KBM-7 (cell line): ENCODE results near the gene ADCYAP1.

Experiments used
- DNase-seq: peaks from one replicate; pipeline ENCODE4 v3.0.0-alpha.2; 2015
- in situ Hi-C: fragments of 300-500 bp; cut with MboI; formaldehyde crosslinking; loops from 2 replicates; pipeline ENCODE4 v1.14.3; 2020; ENCODE audit warnings: low sequenced_read_pairs, low pct_unique_long_range_greater_than_20kb, mixed read lengths

Gene ADCYAP1

DNA sequence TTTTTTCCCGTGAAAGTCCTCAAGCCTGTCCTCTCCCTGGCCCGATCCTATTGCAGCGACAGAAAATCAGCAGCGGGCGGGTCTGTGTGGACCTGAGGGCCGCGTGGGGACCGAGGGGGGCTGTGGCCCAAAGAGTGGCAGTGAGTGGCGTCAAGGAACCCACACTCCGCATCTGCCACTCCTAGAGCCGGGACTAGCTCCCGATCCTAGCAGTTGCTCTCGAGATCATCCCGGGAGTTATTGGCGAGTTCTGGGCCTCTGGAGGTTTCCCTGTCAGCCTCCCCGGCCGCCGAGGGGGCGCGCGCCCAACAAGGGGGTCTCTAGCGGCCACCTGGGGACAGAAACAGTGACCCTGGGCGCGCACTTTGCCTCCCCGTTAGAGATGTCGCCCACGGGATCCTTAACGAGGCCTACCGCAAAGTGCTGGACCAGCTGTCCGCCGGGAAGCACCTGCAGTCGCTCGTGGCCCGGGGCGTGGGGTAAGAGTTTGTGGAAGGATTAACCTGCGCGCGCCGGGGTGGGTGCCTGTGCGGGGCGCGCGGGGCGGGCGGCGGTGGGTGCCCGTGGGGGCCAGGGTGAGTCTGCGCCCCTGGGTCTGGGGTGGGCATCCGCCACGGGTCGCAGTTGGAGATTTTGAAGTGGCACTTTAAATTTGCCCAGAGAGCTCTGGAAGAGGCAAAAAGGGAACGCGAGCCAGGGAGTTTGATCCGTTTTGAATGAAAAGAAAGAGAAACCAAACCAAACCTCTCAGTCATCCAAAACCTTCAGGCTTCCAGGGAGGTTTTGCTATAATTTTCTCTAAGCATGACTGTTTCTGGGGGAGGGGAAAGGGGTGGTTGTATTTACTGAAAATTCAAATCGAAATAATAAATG, 3.5 kb downstream of the ADCYAP1 start:
- in situ Hi-C loops, result no loop called here
- DNase-seq, result no peak

GRCh38 chr18:908758-909724, 4.4 kb downstream of the ADCYAP1 start:
- in situ Hi-C loops, result no loop called here
- DNase-seq, result no peak

- DNase-seq, result no peak
- in situ Hi-C loops, result no loop called here
Measured at GRCh38 chr18:910247-910646, 5.6 kb downstream of the ADCYAP1 start.

GRCh38 chr18:911025-911424, 6.4 kb downstream of the ADCYAP1 start:
- DNase-seq, result no peak
- in situ Hi-C loops, result no loop called here

- in situ Hi-C loops, result no loop called here
- no peak for DNase-seq
Measured at GRCh38 chr18:911486-911885, 6.8 kb downstream of the ADCYAP1 start.

- DNase-seq, result no peak
- in situ Hi-C loops, result no loop called here
Measured at GRCh38 chr18:916562-916961, 11.9 kb downstream of the ADCYAP1 start.

DNA sequence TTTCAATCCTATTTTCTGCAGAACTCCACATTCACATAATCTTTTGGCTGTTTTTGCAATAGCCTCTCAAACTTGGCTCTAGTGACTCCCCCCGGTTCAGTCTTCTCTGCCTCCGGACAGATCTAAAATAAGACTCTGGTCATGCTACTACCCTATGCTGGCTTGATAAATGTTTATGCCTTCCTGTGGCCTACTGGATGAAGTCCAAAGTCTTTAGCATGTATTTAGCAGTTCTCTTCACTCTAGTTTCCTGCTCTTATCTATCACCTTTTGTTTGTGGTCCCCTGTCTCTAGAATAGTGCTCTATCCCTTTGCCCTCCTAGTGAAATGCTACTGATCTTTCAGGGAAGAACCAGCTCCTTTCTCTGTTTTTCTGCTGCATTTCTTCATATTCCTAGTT, 14.4 kb downstream of the ADCYAP1 start:
- in situ Hi-C loops, result no loop called here
- DNase-seq, result no peak

GRCh38 chr18:923144-923866, 18.6 kb downstream of the ADCYAP1 start:
- in situ Hi-C loops, result no loop called here
- no peak for DNase-seq

- in situ Hi-C loops, result no loop called here
Measured at GRCh38 chr18:924987-925386, 20.3 kb downstream of the ADCYAP1 start.

DNA sequence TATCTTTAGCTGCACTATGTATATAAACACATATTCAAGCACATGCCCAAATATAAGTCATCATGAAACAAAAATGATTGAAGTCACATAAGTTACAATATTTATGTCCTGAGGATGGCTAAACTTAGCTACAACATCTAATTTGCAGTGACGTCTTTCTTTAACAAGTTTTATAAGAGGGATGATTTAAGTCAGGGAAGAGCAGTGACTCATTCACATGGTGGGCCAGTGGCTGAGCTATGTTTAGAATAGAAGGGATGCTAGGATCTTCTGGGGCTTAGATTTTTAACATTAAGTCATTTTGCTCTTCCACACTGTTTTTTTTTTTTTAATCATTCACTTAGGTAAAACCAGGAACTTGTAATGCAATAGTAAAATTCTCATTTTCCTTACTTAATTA, 22.3 kb downstream of the ADCYAP1 start:
- DNase-seq, result no peak
- in situ Hi-C loops, result no loop called here

More at GRCh38 chr18:924987-925386, 20.3 kb downstream of the ADCYAP1 start:
- DNase-seq, result no peak

- no peak for DNase-seq
- in situ Hi-C loops, result no loop called here
Measured at GRCh38 chr18:933082-933481, 28.4 kb downstream of the ADCYAP1 start.

DNA sequence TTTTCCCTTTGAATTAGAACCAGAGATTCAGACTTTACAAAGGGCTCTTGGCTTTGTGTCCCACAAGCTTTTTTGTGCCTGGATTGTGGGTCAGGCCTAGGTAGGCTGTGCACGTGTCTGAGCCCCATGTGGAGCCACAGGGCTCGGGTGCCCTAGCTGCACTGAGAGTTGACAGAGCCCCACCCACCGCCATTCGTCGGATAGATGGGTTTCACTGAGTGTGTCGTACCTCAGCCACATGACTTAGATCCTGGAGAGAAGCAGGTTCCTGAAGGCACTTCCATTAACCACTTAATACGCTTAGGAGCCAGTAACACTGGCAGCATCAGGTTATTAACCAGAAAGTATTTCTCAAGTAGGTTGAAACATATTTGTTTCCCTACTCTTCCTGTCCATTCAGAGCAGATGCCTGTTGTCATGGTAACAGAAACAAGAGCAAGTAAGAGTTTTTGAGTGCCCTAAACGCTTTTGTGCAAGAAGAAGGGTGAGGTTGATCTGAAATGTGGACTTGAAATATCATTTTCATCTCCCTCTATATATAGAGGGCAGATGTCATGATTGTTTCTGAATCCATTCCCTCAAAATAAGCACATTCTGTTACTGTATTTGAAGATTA, 30.0 kb downstream of the ADCYAP1 start:
- no peak for DNase-seq
- in situ Hi-C loops, result no loop called here

DNA sequence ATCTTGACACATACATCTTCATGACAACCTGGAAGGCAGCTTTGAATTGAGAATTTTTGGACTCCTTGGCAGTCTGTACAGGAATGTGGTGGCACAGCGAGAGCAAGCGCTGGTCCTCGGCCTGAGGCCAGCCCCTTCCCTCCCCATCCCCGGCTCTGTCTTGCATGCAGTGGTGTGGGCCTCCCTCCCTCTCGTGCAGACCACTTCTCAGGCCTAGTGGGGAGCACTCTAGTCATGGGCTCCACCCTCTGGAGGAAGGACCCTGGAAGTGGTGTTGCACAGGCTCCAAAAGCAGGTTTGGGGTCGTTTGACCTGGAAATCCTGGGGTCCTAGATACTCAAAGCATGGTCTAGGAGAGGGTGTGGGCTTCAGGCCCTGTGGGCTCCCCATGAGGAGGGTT, 32.3 kb downstream of the ADCYAP1 start:
- no peak for DNase-seq
- in situ Hi-C loops, result no loop called here

- DNase-seq, result no peak
- in situ Hi-C loops, result no loop called here
Measured at GRCh38 chr18:939166-939565, 34.5 kb downstream of the ADCYAP1 start.

DNA sequence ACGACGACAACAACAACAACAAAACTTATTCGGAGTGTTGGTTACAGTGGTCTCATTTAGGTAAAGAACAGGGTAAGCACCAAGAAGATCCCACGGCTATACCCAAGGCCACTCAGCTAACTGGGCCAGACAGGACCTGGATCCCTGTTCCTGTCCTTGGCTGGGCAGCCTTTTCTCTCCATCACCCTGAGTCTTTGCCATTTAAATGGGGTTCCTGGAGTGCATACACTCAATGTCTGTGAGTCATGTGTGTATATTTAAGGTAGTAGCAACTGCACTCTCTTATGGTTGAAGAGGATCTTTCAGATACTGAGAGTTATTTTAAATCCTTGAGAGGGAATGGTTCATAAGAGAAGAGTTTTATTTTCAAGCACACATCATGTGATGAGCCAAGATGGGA, 35.3 kb downstream of the ADCYAP1 start:
- no peak for DNase-seq
- in situ Hi-C loops, result no loop called here

DNA sequence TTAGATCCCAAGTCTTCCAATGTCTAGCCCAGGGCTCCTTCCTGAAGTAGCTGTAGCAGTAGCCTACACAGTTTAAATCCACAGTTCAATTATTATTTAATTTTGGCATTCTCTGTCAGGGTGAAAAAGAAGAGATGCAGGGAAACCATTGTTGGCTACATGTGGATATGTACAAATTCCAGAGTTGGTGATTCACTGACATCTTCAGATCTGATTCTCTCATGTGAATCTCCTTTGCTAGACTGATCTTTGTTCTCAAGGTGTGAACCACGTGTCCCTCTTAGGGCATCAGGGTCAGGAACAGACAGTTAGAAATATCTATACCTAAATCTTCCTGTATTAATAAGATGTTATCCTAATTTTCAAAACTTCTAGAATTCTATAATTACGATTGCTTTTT, 36.7 kb downstream of the ADCYAP1 start:
- in situ Hi-C loops, result no loop called here
- DNase-seq, result no peak

- no peak for DNase-seq
- in situ Hi-C loops, result no loop called here
Measured at GRCh38 chr18:944440-944839, 39.8 kb downstream of the ADCYAP1 start.

DNA sequence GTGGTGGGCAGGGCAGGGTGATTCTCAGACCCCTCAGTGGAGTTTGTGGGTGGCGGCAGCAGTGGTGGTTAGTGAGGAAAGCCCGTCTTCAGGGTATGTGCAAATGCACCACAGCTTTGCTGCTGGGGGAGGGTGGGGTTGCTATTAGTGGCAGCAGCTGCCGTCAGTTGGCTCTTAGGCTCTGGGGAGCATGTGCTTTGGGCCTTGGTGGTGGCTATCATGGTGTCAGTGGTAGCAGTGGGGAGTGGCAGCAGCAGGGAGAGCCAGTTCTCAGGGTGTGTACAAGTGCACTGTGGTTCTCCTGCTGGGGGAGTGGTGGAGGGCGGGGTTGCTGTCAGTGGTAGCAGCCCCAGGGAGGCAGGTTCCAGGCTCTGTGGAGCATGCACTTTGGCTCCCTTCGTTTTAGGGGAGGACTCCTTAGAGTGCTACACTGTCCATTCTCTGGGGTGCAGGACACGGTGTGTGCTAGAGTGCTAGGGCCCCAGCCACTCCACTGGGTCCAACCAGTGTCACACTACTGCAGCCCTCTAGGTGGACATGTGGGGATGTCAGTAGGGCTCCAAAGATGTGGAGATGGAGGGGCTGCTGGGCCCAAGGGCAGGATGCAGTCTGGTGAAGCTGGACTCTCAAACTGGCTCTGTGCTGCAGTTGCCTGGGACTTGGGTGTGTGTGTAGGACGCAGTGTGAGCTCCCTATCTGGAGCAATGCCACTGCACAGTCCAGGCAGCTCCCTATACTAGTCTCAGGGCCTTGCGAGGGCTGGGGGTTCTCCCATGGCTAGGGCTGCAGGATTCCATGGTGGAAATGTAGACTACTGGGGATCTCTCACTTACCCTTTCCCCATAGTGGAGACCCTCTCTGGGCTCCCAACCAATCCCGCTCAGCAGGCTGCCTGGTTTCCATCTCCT, 45.3 kb downstream of the ADCYAP1 start:
- in situ Hi-C loops, result no loop called here

More for the DNA sequence above, 45.3 kb downstream of the ADCYAP1 start:
- no peak for DNase-seq
